Adipocyte (in vitro differentiated cells): ENCODE results near the gene CPM.
A peak's percentile ranks its signal among the peaks of the same experiment; 100 is the strongest.
"Not testable (repeated sequence)": the region's sequence is repeated elsewhere in the genome, so short reads cannot be mapped to it uniquely, and the experiment has no call there.

Experiments
- DNase-seq: peaks from one replicate; pipeline ENCODE4 v3.0.0-alpha.2; 2015; ENCODE audit warnings: low read depth
- H3K27me3 ChIP-seq: replicated peaks from 2 replicates; pipeline ENCODE4 v1.7.0; 2013; ENCODE audit warnings: mild to moderate bottlenecking, low read length, moderate library complexity; ENCODE audit not compliant: control insufficient read depth, insufficient read depth
- H3K36me3 ChIP-seq: 2 replicates; pipeline ENCODE4 v1.7.0; 2013; ENCODE audit warnings: low read length, mild to moderate bottlenecking, moderate library complexity; ENCODE audit not compliant: control insufficient read depth, insufficient read depth, severe bottlenecking
- H3K4me1 ChIP-seq: 2 replicates; pipeline ENCODE4 v1.7.0; 2013; ENCODE audit warnings: mild to moderate bottlenecking, low read length, moderate library complexity; ENCODE audit not compliant: control insufficient read depth, insufficient read depth
- H3K4me3 ChIP-seq: 2 replicates; pipeline ENCODE4 v1.7.0; 2013; ENCODE audit warnings: mild to moderate bottlenecking, low read length, moderate library complexity
- H3K9ac ChIP-seq: 2 replicates; pipeline ENCODE4 v1.7.0; 2013; ENCODE audit warnings: mild to moderate bottlenecking, low read length, moderate library complexity
- H3K9me3 ChIP-seq: 2 replicates; pipeline ENCODE4 v1.7.0; 2013; ENCODE audit warnings: mild to moderate bottlenecking, low read length, moderate library complexity; ENCODE audit not compliant: control insufficient read depth

CPM gene

GRCh38 chr12:68821357-68822188 is 111.4 kb downstream of the CPM start:
- no peaks in the 10 kb centered on the region for H3K9me3 ChIP-seq
- no peaks in the 10 kb centered on the region for H3K27me3 ChIP-seq
- no peak for DNase-seq
- peaks cover 6% of the 10 kb centered on the region for H3K4me1 ChIP-seq
- H3K9ac ChIP-seq: peak overlapping the region; percentile 27
- no peak overlapping the region for H3K4me3 ChIP-seq
- peaks cover 99% of the 10 kb centered on the region for H3K36me3 ChIP-seq

- not testable (repeated sequence) for H3K9ac ChIP-seq, H3K4me3 ChIP-seq, H3K27me3 ChIP-seq, DNase-seq, H3K9me3 ChIP-seq
- Histone ChIP-seq H3K36me3 (peaks cover 97% of the 10 kb centered on the region), H3K4me1 (peaks cover 24% of the 10 kb centered on the region)
These were observed 113.5 kb downstream of the CPM start for GRCh38 chr12:68819481-68819880.

DNA sequence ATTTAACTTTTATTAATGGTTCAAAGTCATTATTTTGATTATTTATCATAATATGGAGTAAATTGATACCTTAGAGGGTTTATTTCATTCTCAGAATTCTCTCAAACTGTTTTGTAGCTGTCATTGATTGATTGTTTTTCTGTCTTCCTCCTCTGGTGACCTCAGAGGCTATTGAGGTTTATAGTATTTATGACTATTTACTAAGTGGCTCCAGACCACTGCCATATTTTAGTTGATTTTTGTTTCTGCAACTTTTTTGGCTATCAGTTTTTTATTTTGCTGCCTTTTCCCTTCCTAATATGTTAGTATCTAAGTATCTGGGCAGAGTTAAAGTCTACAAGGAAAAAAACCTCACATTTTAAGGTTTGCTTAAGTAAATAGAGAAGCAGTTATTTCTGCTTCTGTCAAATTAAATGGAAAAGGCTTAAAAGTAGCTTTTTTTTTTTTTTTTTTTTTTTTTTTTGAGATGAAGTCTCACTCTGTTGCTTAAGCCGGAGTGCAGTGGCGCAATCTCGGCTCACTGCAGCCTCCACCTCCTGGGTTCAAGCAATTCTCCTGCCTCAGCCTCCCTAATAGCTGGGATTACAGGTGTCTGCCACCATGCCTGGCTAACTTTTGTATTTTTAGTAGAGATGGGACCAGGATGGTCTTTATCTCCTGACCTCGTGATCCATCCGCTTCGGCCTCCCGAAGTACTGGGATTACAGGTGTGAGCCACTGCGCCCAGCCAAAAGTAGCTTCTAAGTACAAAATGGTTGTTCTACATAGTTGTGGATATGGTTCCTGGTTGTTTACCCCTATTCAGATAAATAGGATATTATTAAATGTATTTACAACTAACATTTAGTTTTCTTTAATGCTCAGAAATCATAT is 116.8 kb downstream of the CPM start:
- H3K9me3 ChIP-seq: no peaks in the 10 kb centered on the region
- peaks cover 93% of the 10 kb centered on the region for H3K36me3 ChIP-seq
- H3K9ac ChIP-seq: peak overlapping the region; percentile 25
- no peaks in the 10 kb centered on the region for H3K27me3 ChIP-seq
- peaks cover 46% of the 10 kb centered on the region for H3K4me1 ChIP-seq
- peak overlapping the region; percentile 28 for H3K4me3 ChIP-seq
- peak; percentile 26 for DNase-seq

DNA sequence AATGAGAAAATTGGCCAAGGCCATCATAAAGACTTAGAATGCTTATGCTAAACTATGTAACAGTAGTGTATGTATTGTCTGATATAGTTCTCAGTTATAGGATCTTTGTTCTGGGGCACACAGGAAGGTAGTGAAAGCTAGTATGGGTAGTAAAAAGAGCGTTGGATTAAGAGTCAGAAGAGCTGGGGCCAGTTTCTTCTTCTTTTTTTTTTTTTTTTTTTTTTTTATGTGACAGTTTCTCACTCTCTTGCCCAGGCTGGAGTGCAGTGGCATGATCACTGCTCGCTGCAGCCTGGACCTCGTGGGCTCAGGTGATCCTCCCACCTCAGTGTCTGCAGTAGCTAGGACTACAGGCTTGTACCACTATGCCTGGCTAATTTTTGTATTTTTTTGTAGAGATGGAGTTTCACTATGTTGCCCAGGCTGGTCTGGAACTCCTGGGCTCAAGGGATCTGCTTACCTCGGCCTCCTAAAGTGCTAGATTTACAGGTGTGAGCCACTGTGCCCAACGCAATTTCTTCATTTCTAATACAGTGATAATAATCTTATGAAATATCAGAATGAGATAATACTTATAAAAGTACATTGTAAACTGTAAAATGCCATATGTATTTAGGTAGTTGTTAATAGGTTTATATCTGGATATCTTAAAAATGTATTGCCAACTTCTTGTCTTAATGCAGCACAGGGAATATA is 117.6 kb downstream of the CPM start:
- no peak for DNase-seq
- peaks cover 89% of the 10 kb centered on the region for H3K36me3 ChIP-seq

DNA sequence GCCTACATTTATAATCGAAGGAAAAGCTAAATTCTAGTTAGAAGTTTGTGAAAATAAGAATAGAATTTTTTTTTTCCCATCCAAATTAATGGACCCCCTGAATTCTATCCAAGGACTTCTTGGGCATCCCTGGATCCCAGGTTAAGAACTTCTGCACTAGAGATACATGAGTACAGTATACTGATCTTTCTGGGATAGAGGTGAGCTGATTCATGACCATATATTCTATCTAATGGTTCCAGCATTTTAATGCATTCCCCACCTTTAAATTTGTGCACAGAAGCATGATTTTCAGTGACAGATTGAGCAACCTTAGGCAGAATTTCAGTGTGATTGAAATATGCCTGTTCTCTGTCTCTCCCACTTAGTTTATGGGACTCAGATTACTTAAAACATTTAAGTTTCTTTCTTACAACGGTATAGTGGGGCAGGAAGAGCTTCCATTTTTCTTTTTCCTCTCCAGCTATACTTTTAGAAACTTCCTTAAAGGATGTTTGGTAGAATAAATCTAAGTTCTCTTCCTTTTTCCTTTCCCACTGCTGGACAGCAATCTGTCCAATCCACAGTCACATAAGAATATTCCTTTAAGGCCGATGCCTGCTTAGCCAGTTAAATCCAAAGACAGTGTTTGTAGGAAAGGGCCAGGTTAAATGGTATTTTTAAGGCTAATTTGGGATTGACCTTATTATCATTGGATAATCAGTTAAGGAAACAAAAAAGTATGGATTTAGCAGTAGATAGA is 118.3 kb downstream of the CPM start:
- DNase-seq: no peak
- H3K4me3 ChIP-seq: peak overlapping the region; percentile 81
- H3K9me3 ChIP-seq: no peaks in the 10 kb centered on the region
- H3K4me1 ChIP-seq: peaks cover 51% of the 10 kb centered on the region
- peaks cover 89% of the 10 kb centered on the region for H3K36me3 ChIP-seq
- no peaks in the 10 kb centered on the region for H3K27me3 ChIP-seq
- peak overlapping the region; percentile 21 for H3K9ac ChIP-seq

More for the DNA sequence above, 117.6 kb downstream of the CPM start:
- H3K27me3 ChIP-seq: no peaks in the 10 kb centered on the region
- peaks cover 49% of the 10 kb centered on the region for H3K4me1 ChIP-seq
- H3K4me3 ChIP-seq: peak overlapping the region; percentile 81
- no peaks in the 10 kb centered on the region for H3K9me3 ChIP-seq
- H3K9ac ChIP-seq: peak overlapping the region; percentile 25

DNA sequence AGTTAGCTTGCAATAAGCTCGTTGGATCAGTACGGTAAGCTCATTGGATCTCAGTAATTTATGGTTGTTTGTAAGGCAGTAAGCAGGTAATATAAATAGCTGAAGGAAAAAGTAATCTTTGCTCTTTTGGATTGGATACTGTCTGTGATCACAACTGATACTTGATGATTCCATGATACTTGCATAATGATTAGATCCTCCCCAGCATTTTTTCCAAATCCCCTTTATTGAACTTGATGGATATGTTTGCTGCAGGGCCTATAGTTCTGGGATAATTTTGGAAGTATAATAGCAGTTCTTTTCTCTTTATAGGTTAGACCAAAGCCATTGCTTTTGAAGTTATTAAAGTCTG is 119.8 kb downstream of the CPM start:
- no peak for DNase-seq
- Histone ChIP-seq H3K9ac (peak overlapping the region; percentile 50), H3K36me3 (peaks cover 77% of the 10 kb centered on the region), H3K27me3 (no peaks in the 10 kb centered on the region), H3K4me1 (peaks cover 51% of the 10 kb centered on the region), H3K4me3 (peak overlapping the region; percentile 81), H3K9me3 (no peaks in the 10 kb centered on the region)

DNA sequence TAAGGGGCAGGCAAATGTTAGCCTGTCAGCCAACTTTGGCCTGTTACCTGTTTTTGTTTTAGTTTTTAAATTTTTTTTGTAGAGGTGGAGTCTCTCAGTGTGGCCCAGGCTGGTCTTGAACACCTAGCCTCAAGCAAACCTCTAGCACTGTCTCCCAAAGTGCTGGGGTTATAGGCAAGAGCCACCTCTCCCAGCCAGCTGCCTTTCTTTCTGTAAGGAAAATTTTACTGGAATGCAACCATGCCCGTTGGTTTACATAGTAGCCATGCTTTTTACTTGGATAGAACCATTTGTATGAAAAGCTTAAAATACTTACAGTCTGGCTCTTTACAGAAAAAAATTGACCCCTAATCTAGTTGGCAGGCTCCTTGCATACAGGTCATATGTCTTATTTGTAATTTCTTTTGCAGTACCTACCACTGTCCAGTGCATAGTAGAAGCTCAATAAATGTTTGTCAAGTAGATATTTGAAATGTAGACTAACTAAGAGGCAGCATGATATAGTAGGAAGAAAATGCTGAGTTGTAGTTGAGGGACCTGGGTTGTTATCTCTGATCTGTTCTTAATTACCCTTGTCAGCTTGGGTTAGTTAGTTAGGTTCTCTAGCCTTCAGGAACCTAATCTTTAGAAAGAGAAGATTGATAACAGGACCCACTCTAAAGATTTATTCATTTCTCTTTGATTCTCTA is 120.3 kb downstream of the CPM start:
- Histone ChIP-seq H3K4me3 (peak overlapping the region; percentile 81), H3K27me3 (no peaks in the 10 kb centered on the region), H3K36me3 (peaks cover 72% of the 10 kb centered on the region), H3K9ac (peak overlapping the region; percentile 50), H3K9me3 (no peaks in the 10 kb centered on the region), H3K4me1 (peaks cover 51% of the 10 kb centered on the region)
- DNase-seq: no peak

- not testable (repeated sequence) for H3K9ac ChIP-seq, H3K9me3 ChIP-seq, DNase-seq, H3K27me3 ChIP-seq
- H3K4me1 ChIP-seq: peaks cover 53% of the 10 kb centered on the region
- H3K36me3 ChIP-seq: peaks cover 61% of the 10 kb centered on the region
- H3K4me3 ChIP-seq: peak overlapping the region; percentile 81
These were observed 121.4 kb downstream of the CPM start for GRCh38 chr12:68811573-68811972.

DNA sequence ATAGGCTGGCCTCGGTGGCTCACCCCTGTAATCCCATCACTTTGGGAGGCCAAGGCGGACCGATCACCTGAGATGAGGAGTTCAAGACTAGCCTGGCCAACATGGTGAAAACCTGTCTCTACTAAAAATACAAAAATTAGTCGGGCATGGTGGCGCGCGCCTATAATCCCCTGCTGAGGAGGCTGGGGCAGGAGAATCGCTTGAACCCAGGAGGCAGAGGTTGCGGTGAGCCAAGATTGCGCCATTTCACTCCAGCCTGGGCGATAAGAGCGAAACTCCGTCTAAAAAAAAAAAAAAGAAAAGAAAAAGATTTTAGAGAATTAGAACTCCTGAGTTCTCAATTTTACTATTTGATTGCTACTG is 123.0 kb downstream of the CPM start:
- Histone ChIP-seq H3K9ac (peak overlapping the region; percentile 100), H3K4me1 (peaks cover 40% of the 10 kb centered on the region), H3K36me3 (peaks cover 47% of the 10 kb centered on the region), H3K4me3 (peak overlapping the region; percentile 81)
- H3K9me3 ChIP-seq, H3K27me3 ChIP-seq, DNase-seq: not testable (repeated sequence)
